NOMO-1 (cell line): ENCODE results near the gene PARP9.
"Not testable (repeated sequence)": the region's sequence is repeated elsewhere in the genome, so short reads cannot be mapped to it uniquely, and the experiment has no call there.

Experiments
- DNase-seq, 2 experiments: peaks; one replicate each; lab custom pipeline; 2025; ENCODE audit not compliant: unreplicated experiment in 2 of 2; lab: John Stamatoyannopoulos, UW

PARP9 gene

GRCh38 chr3:122523317-122523716, 40.8 kb downstream of the PARP9 start:
- no peak for DNase-seq

DNA sequence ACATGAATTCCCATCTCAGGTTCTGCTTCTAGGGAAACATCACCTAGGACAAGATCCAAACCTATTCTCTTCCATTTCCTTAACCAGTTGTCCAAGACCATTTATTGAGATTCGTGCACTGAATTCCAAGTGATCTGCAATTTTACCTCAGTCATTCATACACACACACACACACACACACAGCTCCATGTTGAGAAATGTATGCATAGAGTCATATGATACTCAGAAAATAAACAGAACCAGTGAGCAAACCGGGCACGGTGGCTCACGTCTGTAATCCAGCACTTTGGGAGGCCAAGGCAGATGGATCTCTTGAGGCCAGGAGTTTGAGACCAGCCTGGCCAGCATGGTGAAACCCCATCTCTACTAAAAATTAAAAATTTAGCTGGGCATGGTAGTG, 43.2 kb downstream of the PARP9 start:
- DNase-seq, result no peak

DNA sequence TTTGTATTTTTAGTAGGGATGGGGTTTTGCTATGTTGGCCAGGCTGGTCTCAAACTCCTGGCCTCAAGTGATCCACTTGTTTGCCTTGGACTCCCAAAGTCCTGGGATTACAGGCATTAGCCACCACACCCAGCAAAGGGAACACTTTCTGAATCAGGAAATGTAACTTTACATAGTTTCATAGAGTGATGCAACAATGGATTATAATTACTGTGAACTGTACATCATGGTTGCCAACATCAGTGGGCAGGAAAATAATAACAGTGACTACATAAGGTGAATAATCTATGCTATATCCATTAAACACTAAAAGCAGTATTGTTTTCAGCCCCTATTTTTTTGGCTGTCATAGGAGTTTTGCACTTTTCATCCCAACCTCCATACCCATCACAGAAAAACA, 44.4 kb downstream of the PARP9 start:
- DNase-seq, result peak in 1 of 2 experiments; percentile 19

DNA sequence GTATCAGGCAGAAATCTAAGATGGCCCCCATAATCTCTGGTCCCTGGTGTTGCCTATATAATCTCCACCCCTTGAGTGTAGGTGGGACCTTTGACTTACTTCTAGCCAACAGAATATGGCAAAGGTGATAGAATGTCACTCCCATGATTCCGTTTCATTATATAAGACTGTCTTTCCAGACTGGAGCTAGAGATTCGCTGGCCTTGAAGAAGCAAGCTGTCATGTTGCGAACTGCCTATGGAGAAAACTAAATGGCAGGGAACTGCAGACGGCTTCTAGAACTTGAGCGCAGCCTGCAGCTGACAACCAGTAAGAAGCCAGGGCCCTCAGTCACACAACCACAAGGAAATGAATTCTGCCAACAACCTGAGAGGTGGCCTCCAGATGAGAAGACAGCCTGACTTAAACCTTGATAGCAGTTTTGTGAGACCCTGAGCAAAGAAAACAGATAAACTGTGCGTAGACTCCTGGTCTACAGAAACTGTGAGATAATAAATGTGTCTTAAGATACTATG, 47.2 kb downstream of the PARP9 start:
- DNase-seq, result no peak

DNA sequence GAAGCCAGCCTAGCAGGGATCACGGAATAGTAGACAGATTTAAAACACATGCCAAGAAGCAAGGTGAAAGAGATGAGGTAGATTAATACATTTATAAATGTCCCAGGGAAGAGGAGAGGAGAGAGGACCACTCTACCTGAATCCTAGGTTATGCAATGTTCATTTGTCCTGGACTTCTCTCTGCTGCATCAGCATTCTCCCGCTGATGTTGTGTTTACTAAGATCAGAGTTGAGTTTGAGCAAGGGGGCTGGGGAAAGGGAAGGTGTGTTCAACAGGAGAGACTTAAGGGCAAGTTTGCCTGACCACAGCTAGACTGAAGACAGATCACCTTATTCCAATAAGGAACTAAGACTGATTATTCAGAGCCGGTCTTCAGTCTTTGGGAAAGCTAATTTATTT, 48.2 kb downstream of the PARP9 start:
- DNase-seq, result no peak

- DNase-seq, result no peak
Measured at GRCh38 chr3:122515020-122515468, 49.1 kb downstream of the PARP9 start.

- peak; percentile 84 to 89 for DNase-seq
Measured at GRCh38 chr3:122514123-122515019, 49.7 kb downstream of the PARP9 start, which contains the start of gene KPNA1. Gene KPNA1 (minus strand): TSS chr3:122514939. CDS start chr3:122496565, 18,374 bp downstream.

- no peak for DNase-seq
Measured at GRCh38 chr3:122513386-122514122, 50.5 kb downstream of the PARP9 start.

- DNase-seq, result no peak
Measured at GRCh38 chr3:122512284-122512683, 51.8 kb downstream of the PARP9 start.

DNA sequence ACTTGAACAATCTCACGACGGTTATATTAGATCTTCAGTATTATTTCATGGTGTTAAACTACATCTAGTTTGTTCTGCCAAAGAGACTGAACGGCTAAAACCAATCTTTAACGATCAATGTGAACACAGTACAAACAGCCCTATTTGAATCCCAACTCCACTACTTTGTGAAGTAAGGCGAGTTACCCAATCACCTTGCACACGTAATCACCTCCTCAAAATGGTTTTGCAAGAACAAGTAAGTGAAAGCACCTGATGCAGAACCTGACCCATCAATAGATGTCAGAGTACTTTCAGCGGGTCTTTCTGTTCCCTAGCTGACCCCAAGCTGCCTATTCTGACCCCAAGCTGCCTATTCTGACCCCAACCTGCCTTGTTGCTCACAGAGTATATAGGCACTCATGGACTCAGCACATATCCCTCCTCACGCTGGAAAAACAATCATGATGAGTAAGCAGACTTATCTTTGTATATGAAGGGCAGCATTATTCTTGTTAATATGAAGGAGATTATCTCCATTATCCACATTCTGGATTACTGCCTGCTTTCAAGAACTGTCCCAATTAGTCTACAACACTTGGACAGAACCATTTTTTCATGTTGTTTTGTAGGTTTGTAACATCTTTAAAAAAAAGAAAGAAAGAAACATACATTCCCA, 53.1 kb downstream of the PARP9 start:
- DNase-seq, result no peak

- not testable (repeated sequence) for DNase-seq
Measured at GRCh38 chr3:122508944-122509343, 55.2 kb downstream of the PARP9 start.

DNA sequence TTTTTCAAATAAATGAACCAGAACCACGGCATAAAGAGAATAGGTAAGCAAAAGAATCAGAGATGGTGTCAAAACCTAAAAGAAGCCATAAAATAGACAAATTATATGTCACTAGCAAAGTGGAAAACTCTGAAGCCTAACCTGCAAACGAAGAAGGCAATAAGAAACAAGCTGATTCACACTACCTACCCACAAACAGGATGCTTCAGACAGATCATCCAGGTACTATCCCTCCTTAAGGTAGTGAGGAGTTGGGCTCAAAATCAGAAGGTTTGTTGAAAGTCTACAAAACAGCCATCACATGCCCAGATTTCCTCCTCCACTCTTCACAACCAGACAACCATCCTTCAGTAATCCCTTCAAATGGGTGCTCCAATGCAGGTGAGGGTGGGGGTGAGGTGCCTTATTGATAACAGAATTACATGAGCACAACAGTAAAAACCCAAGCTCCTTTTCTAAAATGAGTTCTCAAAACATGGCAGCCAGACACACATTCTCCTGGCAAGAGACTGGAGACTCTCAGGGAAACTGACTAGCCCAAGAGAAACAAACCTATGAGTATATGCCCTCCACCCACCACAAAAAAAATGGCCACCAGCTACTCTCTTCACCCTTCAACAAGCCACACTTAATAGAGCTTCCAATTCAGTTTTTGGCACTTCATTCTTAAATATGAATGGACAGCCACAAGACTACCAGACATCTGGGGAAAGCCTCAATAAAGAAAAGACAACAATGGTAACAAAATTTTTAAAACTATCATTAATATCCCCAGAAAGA, 55.8 kb downstream of the PARP9 start:
- DNase-seq, result no peak

DNA sequence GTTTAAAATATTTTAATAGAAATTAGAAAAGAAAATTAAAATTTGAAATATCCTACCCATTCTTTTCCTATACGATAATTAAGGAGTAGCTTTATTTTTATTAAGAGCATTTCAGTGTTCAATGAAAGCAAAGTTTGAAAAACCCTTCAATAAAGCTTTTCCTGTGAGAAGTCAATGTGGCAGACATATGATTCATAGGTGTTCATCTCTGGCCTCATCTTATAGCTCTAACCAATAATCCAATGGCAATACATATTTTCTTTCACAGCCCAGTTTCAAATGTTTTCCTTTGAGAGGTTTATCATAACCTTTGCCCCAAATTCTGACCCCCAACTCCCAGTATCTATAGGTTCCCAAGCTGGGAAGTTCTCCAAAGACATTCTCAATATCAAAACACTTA, 57.6 kb downstream of the PARP9 start:
- no peak for DNase-seq

DNA sequence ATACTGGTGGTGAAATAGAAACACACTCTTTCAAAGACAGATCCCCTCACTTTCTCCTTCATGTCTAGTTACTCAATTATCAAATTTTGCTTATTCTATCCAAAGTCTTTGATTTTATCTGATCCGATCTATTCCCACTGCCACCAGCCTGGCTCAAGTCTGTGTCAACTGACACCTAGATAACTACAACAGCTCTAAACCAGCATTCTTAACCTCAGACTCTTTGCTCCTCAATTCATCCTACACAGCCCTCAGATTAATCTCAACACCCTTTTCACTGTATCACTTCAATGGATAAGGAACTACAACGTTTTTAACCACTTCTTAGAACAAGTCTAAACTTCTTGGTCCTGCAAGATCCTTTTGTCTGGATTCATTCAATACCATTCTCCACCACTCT, 58.4 kb downstream of the PARP9 start:
- no peak for DNase-seq

DNA sequence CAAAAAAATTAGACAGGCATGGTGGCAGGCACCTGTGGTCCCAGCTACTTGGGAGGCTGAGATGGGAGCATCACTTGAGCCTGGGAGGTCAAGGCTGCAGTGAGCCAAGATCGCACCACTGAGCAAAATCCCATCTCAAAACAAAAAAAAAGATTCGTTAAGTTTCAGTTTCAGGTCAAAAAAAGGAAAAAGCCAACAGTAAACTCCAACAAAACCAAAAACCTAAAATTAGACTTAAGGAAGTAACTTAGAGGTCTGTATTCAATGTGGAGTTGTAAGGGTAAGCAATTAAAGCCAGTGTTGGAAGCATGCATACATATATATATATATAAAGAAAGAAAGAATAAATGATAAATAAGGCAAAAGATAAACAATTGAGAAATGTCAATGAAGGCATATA, 61.2 kb downstream of the PARP9 start:
- peak; percentile 39 to 68 for DNase-seq

DNA sequence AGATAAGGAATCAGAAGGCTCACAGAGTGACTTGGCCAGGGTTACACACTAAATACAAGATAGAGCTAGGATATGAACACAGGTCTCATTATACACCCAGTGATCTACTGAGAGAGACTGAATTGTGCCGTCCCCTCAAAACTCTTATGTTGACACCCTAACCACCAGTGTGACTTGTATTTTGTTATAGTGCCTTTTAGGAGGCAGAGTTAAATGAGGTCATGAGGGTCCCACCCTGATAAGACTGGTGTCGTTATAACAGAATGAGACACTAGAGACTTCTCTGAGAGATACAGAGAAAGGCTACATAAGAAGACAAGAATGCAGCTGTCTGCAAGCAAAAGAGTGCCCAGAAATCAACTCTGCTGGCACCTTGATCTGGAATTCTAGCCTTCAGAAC, 62.0 kb downstream of the PARP9 start:
- DNase-seq, result no peak

- not testable (repeated sequence) for DNase-seq
Measured at GRCh38 chr3:122500964-122501363, 63.1 kb downstream of the PARP9 start.

DNA sequence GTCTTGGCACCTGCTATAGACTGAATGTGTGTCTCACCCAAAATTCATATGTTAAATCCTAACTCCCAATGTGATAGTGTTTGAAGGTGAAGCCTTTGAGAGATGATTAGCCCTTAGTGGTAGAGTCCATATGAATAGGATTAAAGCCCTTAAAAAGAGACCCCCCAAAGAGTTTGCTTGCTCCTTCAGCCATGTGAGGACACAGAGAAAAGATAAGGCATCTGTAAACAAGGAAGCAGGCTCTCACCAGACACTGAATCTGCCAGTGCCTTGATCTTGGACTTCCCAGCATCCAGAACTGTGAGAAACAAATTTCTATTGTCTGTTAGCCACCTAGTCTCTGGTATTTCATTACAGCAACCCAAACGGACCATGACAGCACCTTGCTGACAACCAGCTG, 65.9 kb downstream of the PARP9 start:
- no peak for DNase-seq

GRCh38 chr3:122497425-122497824, 66.7 kb downstream of the PARP9 start:
- DNase-seq, result peak; percentile 90 to 96

- no peak for DNase-seq
Measured at GRCh38 chr3:122496508-122496907, 67.6 kb downstream of the PARP9 start.
